Neuronal stem cell (in vitro differentiated cells): Measurements from ENCODE around the gene GPAT2.
"Not testable (repeated sequence)": the region's sequence is repeated elsewhere in the genome, so short reads cannot be mapped to it uniquely, and the experiment has no call there.

Source experiments
- DNase-seq: peaks from one replicate; pipeline ENCODE4 v3.0.0-alpha.2; 2013; ENCODE audit warnings: low spot score
- H2AFZ ChIP-seq: one replicate; pipeline ENCODE4 v1.6.1; 2013; ENCODE audit warnings: mild to moderate bottlenecking, low read length, inconsistent platforms
- H2AK5ac ChIP-seq: 2 replicates; pipeline ENCODE4 v1.6.1; 2013; ENCODE audit warnings: low read depth, mild to moderate bottlenecking, inconsistent platforms, low read length, moderate library complexity, mixed read lengths
- H2BK120ac ChIP-seq: 2 replicates; pipeline ENCODE4 v1.6.1; 2013; ENCODE audit warnings: low read depth, mild to moderate bottlenecking, inconsistent platforms, low read length, moderate library complexity, mixed read lengths
- H2BK12ac ChIP-seq: one replicate; pipeline ENCODE4 v1.6.1; 2013; ENCODE audit warnings: low read length, inconsistent platforms
- H2BK15ac ChIP-seq: 2 replicates; pipeline ENCODE4 v1.6.1; 2013; ENCODE audit warnings: mild to moderate bottlenecking, low read length, inconsistent platforms, mixed read lengths
- H2BK5ac ChIP-seq: one replicate; pipeline ENCODE4 v1.6.1; 2013; ENCODE audit warnings: inconsistent platforms, mild to moderate bottlenecking, low read length, moderate library complexity
- H3K14ac ChIP-seq: one replicate; pipeline ENCODE4 v1.6.1; 2013; ENCODE audit warnings: low read length, inconsistent platforms
- H3K18ac ChIP-seq: 2 replicates; pipeline ENCODE4 v1.6.1; 2013; ENCODE audit warnings: low read length, inconsistent platforms
- H3K23ac ChIP-seq: 2 replicates; pipeline ENCODE4 v1.6.1; 2013; ENCODE audit warnings: low read depth, mild to moderate bottlenecking, mixed read lengths, low read length, inconsistent platforms; ENCODE audit not compliant: poor library complexity
- H3K27ac ChIP-seq: replicated peaks from 3 replicates; pipeline ENCODE4 v1.5.1; 2013; ENCODE audit warnings: low read length, inconsistent platforms
- H3K27me3 ChIP-seq, 3 experiments: 2 replicates each; pipeline ENCODE4 v1.6.1; 2013; ENCODE audit warnings: low read length in 3 of 3, mild to moderate bottlenecking in 2 of 3, inconsistent platforms in 1 of 3, low read depth in 1 of 3, mixed read lengths in 1 of 3, moderate library complexity in 1 of 3; ENCODE audit not compliant: control insufficient read depth in 3 of 3, insufficient read depth in 3 of 3
- H3K36me3 ChIP-seq, 2 donors: replicated peaks in 1 of 2; 2 replicates each; pipeline ENCODE4 v1.6.1; 2013; ENCODE audit warnings: low read length in 2 of 2; ENCODE audit not compliant: control insufficient read depth in 2 of 2, insufficient read depth in 2 of 2
- H3K4ac ChIP-seq: 2 replicates; pipeline ENCODE4 v1.6.1; 2013; ENCODE audit warnings: inconsistent platforms, mild to moderate bottlenecking, low read length, moderate library complexity
- H3K4me1 ChIP-seq, 2 donors: 1 replicate in 1 of 2; 2 replicates in 1 of 2; pipeline ENCODE4 v1.6.1; 2013; ENCODE audit warnings: low read length in 2 of 2, low read depth in 1 of 2; ENCODE audit not compliant: control insufficient read depth in 2 of 2, insufficient read depth in 1 of 2
- H3K4me2 ChIP-seq: one replicate; pipeline ENCODE4 v1.6.1; 2013; ENCODE audit warnings: mild to moderate bottlenecking, low read length, inconsistent platforms; ENCODE audit not compliant: insufficient read depth, poor library complexity, severe bottlenecking
- H3K4me3 ChIP-seq, 2 donors: 2 replicates each; pipeline ENCODE4 v1.5.1; 2013; ENCODE audit warnings: low read length in 2 of 2, mild to moderate bottlenecking in 2 of 2, inconsistent platforms in 1 of 2, moderate library complexity in 1 of 2
- H3K79me1 ChIP-seq: one replicate; pipeline ENCODE4 v1.6.1; 2013; ENCODE audit warnings: low read depth, mild to moderate bottlenecking, inconsistent platforms, low read length, moderate library complexity
- H3K9ac ChIP-seq: one replicate; pipeline ENCODE4 v1.6.1; 2013; ENCODE audit warnings: mild to moderate bottlenecking, low read depth, low read length, inconsistent platforms; ENCODE audit not compliant: poor library complexity
- H3K9me3 ChIP-seq, 2 donors: replicated peaks in 1 of 2; 2 replicates each; pipeline versions ENCODE3 to v1.6.1; 2013; ENCODE audit warnings: low read length in 2 of 2, mild to moderate bottlenecking in 2 of 2, inconsistent platforms in 1 of 2, low read depth in 1 of 2, mixed read lengths in 1 of 2, moderate library complexity in 1 of 2; ENCODE audit not compliant: control insufficient read depth in 2 of 2, insufficient read depth in 1 of 2
- H4K8ac ChIP-seq: one replicate; pipeline ENCODE4 v1.6.1; 2013; ENCODE audit warnings: low read depth, mild to moderate bottlenecking, inconsistent platforms, low read length, moderate library complexity
- H4K91ac ChIP-seq: one replicate; pipeline ENCODE4 v1.6.1; 2013; ENCODE audit warnings: low read length, low read depth, mild to moderate bottlenecking, inconsistent platforms; ENCODE audit not compliant: poor library complexity
- WGBS, 2 donors: extraction: QIAGEN DNeasy Blood & Tissue Kit; methylation state at CpG; one replicate each; pipeline ENCODE4 v1.1.7; 2013; ENCODE audit warnings: missing lambda C conversion rate in 2 of 2, mixed read lengths in 1 of 2; ENCODE audit not compliant: insufficient read length in 2 of 2, insufficient replicate concordance in 1 of 2; ENCODE audit errors: extremely low coverage in 2 of 2; 5-methylcytosine and 5-hydroxymethylcytosine counted together

The GPAT2 gene

GRCh38 chr2:96025755-96026154 is 9.0 kb downstream of the GPAT2 start:
- WGBS, 2 donors, result no CpG with 5 or more reads among the region's 6 CpGs
- not testable (repeated sequence) for H4K8ac ChIP-seq, H3K4ac ChIP-seq, H2BK15ac ChIP-seq, H2BK12ac ChIP-seq, H2BK120ac ChIP-seq, H3K18ac ChIP-seq, H3K4me3 ChIP-seq, H3K36me3 ChIP-seq, H3K79me1 ChIP-seq, H3K4me2 ChIP-seq, H2AK5ac ChIP-seq, H2BK5ac ChIP-seq, H3K4me1 ChIP-seq, H3K9me3 ChIP-seq, H4K91ac ChIP-seq, H3K14ac ChIP-seq, H3K27ac ChIP-seq, DNase-seq, H2AFZ ChIP-seq, H3K27me3 ChIP-seq, H3K9ac ChIP-seq, H3K23ac ChIP-seq

- Histone ChIP-seq H2AFZ (no peak overlapping the region), H4K8ac (no peak overlapping the region), H4K91ac (no peak overlapping the region), H3K27me3 (no peaks in the 10 kb centered on the region), H3K4me3 (no peak overlapping the region), H3K9me3 (no peaks in the 10 kb centered on the region), H3K18ac (no peak overlapping the region), H3K4me1 (no peaks in the 10 kb centered on the region), H2AK5ac (no peak overlapping the region), H3K23ac (no peak overlapping the region), H3K36me3 (no peaks in the 10 kb centered on the region), H3K14ac (no peak overlapping the region), H2BK120ac (no peak overlapping the region), H3K4me2 (no peak overlapping the region), H3K27ac (no peak overlapping the region), H3K9ac (no peak overlapping the region), H2BK15ac (no peak overlapping the region), H3K4ac (no peak overlapping the region), H2BK5ac (no peak overlapping the region), H3K79me1 (peaks cover 2% of the 10 kb centered on the region), H2BK12ac (no peak overlapping the region)
- DNase-seq, result no peak
- no CpG with 5 or more reads among the region's 4 CpGs for WGBS, 2 donors
Observed at GRCh38 chr2:96025194-96025492, 9.6 kb downstream of the GPAT2 start.

- Histone ChIP-seq H3K27me3 (no peaks in the 10 kb centered on the region), H3K18ac (peak overlapping the region; percentile 64), H4K91ac (no peak overlapping the region), H2BK15ac (no peak overlapping the region), H2AK5ac (no peak overlapping the region), H3K27ac (no peak overlapping the region), H3K4me3 (no peak overlapping the region), H3K4me2 (no peak overlapping the region), H2BK120ac (no peak overlapping the region), H2AFZ (no peak overlapping the region), H2BK5ac (no peak overlapping the region), H3K4me1 (no peaks in the 10 kb centered on the region), H2BK12ac (no peak overlapping the region), H3K9ac (no peak overlapping the region), H3K9me3 (no peaks in the 10 kb centered on the region), H3K14ac (no peak overlapping the region), H3K4ac (no peak overlapping the region), H3K23ac (peak overlapping the region; percentile 80), H3K79me1 (peaks cover 2% of the 10 kb centered on the region), H3K36me3 (no peaks in the 10 kb centered on the region), H4K8ac (no peak overlapping the region)
- no CpG with 5 or more reads among the region's 27 CpGs for WGBS, 2 donors
- no peak for DNase-seq
Observed at GRCh38 chr2:96024336-96025193, 10.2 kb downstream of the GPAT2 start.

- H4K8ac ChIP-seq, H2AFZ ChIP-seq, H3K23ac ChIP-seq, H2BK15ac ChIP-seq, H3K27me3 ChIP-seq, H2BK5ac ChIP-seq, H3K4me2 ChIP-seq, H3K36me3 ChIP-seq, H3K9ac ChIP-seq, H3K9me3 ChIP-seq, DNase-seq, H4K91ac ChIP-seq, H3K4me3 ChIP-seq, H3K18ac ChIP-seq, H2BK12ac ChIP-seq, H3K4ac ChIP-seq, H3K79me1 ChIP-seq, H3K14ac ChIP-seq, H2BK120ac ChIP-seq, H3K4me1 ChIP-seq, H2AK5ac ChIP-seq, H3K27ac ChIP-seq: not testable (repeated sequence)
- WGBS, 2 donors, result no CpG with 5 or more reads among the region's 7 CpGs
Observed at GRCh38 chr2:96023701-96024100, 11.0 kb downstream of the GPAT2 start.
